HepG2 (cell line): ENCODE data around the gene XAB2. TPM values are rescaled to one million over a fixed set of nuclear protein-coding genes. Genes with fewer than 3 reads are reported as not detected.

ENCODE experiments used
- ATAC-seq: fragments of 200-7000 bp; cut with Tn5 transposase; 3 replicates; pipeline ENCODE4 v1.9.1; 2020; ENCODE audit warnings: mild to moderate bottlenecking, moderate library complexity
- BruUV-seq: library from RNA; stranded (reverse); fragments of 400-500 nt; replicated peaks from 2 replicates; lab custom pipeline; 2021; lab: Mats Ljungman, UMichigan
- CTCF ChIA-PET: fragments of 300-600 bp; formaldehyde crosslinking; extraction: SDS; loops from one replicate; lab custom pipeline; 2021; ENCODE audit warnings: low total read pairs, inconsistent platforms, low intra/inter-chr PET ratio; lab: Yijun Ruan, JAX
- POLR2A ChIA-PET: fragments of 350-600 bp; sonication (Branson Sonifier 250); formaldehyde crosslinking; loops from one replicate; lab custom pipeline; 2020; ENCODE audit warnings: antibody characterized with exemption, inconsistent platforms; lab: Yijun Ruan, JAX
- DNase-seq: peaks from one replicate; pipeline ENCODE4 v3.0.0-alpha.2; 2015; ENCODE audit warnings: low spot score
- FAIRE-seq: peaks from 3 replicates; lab custom pipeline; 2011; peaks lifted over from hg19 to GRCh38; lab: Jason Lieb, UNC
- H2AFZ ChIP-seq: one replicate; pipeline ENCODE4 v1.6.1; 2011; ENCODE audit warnings: low read length, inconsistent platforms
- H3K27ac ChIP-seq: fragments of 300-600 bp; 3 replicates; pipeline ENCODE4 v1.8.0; 2011; ENCODE audit warnings: mixed run types, mild to moderate bottlenecking, mixed read lengths, low read length, inconsistent platforms; ENCODE audit not compliant: insufficient read depth; ENCODE audit errors: extremely low read length
- H3K27me3 ChIP-seq, 2 experiments: fragments of 200-600 bp in 1 of 2; 2 replicates in 1 of 2; 3 replicates in 1 of 2; pipeline versions ENCODE4 v1.6.0 to v1.8.0; 2011; ENCODE audit warnings: low read length in 2 of 2, mild to moderate bottlenecking in 2 of 2, moderate library complexity in 2 of 2, inconsistent platforms in 1 of 2; ENCODE audit not compliant: insufficient read depth in 2 of 2, control insufficient read depth in 1 of 2
- H3K36me3 ChIP-seq, 2 experiments: fragments of 200-600 bp in 1 of 2; replicated peaks in 1 of 2; 2 replicates in 1 of 2; 3 replicates in 1 of 2; pipeline versions ENCODE4 v1.5.1 to v1.8.0; 2011; ENCODE audit warnings: low read length in 2 of 2, inconsistent platforms in 1 of 2; ENCODE audit not compliant: insufficient read depth in 2 of 2, control insufficient read depth in 1 of 2
- H3K4me1 ChIP-seq: 2 replicates; pipeline ENCODE4 v1.5.1; 2012; ENCODE audit warnings: low read length, inconsistent platforms; ENCODE audit not compliant: insufficient read depth
- H3K4me2 ChIP-seq: 2 replicates; pipeline ENCODE4 v1.6.0; 2011; ENCODE audit warnings: low read depth, low read length, inconsistent platforms
- H3K4me3 ChIP-seq, 3 experiments: fragments of 200-600 bp in 1 of 3; sonication (generic), shearing (Covaris generic) in 1 of 3; replicated peaks in 1 of 3; 2 replicates each; pipeline ENCODE4 v1.5.1; 2011 to 2016; ENCODE audit warnings: low read length in 3 of 3, inconsistent platforms in 2 of 3, low read depth in 2 of 3, mild to moderate bottlenecking in 2 of 3, control low read depth in 1 of 3, mixed read lengths in 1 of 3; ENCODE audit not compliant: insufficient read depth in 1 of 3
- H3K79me2 ChIP-seq: one replicate; pipeline ENCODE4 v1.6.1; 2011; ENCODE audit warnings: low read length, inconsistent platforms; ENCODE audit not compliant: insufficient read depth
- H3K9ac ChIP-seq: 2 replicates; pipeline ENCODE4 v1.6.0; 2011; ENCODE audit warnings: mild to moderate bottlenecking, low read depth, low read length, inconsistent platforms; ENCODE audit not compliant: insufficient read depth
- H3K9me3 ChIP-seq: 2 replicates; pipeline ENCODE4 v1.5.1; 2012; ENCODE audit warnings: mild to moderate bottlenecking, low read length
- H4K20me1 ChIP-seq: 2 replicates; pipeline ENCODE4 v1.6.0; 2011; ENCODE audit warnings: inconsistent platforms, mild to moderate bottlenecking, low read length, moderate library complexity; ENCODE audit not compliant: insufficient read depth
- FOXA3 ChIP-seq: IDR thresholded peaks from 2 replicates; pipeline ENCODE4 v1.6.1; 2016; ENCODE audit warnings: missing genetic modification reagents, missing compliant biosample characterization
- IKZF1 ChIP-seq: fragments of 450-650 bp; IDR thresholded peaks from 2 replicates; pipeline ENCODE4 v1.7.1; 2016
- NFE2L2 ChIP-seq: fragments of 150-350 bp; IDR thresholded peaks from 2 replicates; pipeline ENCODE4 v1.6.1; 2014; ENCODE audit warnings: low read length
- ZNF180 ChIP-seq: sonication (generic); formaldehyde crosslinking; IDR thresholded peaks from 2 replicates; pipeline ENCODE4 v1.4.0; 2020; ENCODE audit warnings: low read depth, missing genetic modification reagents, borderline replicate concordance
- ZNF567 ChIP-seq: sonication (generic); formaldehyde crosslinking; IDR thresholded peaks from 2 replicates; pipeline ENCODE4 v1.8.1; 2023; ENCODE audit warnings: mild to moderate bottlenecking, missing genetic modification reagents, borderline replicate concordance
- WGBS: methylation state at CpG from one replicate; pipeline ENCODE4 v1.1.6; 2017; ENCODE audit warnings: low lambda C conversion rate; 5-methylcytosine and 5-hydroxymethylcytosine counted together
- in situ Hi-C: cut with HindIII; loops from 2 replicates; pipeline ENCODE4 v1.10.0; 2017; ENCODE audit warnings: low pct_unique_long_range_greater_than_20kb; ENCODE audit not compliant: extremely low pct_ligation_motif_present
- intact Hi-C: fragments of 100-400 bp; cut with micrococcal nuclease; formaldehyde crosslinking; loops from one replicate; pipeline ENCODE4 v1.10.0; 2022; ENCODE audit not compliant: unreplicated experiment
- polyA plus RNA-seq, 8 experiments: library from polyadenylated mRNA; depleted of rRNA in 3 of 8; stranded (reverse) in 7 of 8; unstranded in 1 of 8; fragments of >200 nt; fragmentation: Illumina TruSeq in 4 of 8; extraction: Trizol in 4 of 8; gene quantifications; 2 replicates each; pipeline versions ENCODE4 v1.2.1 to v1.2.3, GENCODE V29; 2011 to 2016; ENCODE audit warnings: low read depth in 4 of 8, missing spikeins in 1 of 8, mixed read lengths in 1 of 8; ENCODE audit not compliant: insufficient read depth in 1 of 8
- total RNA-seq, 5 experiments: library from RNA; depleted of rRNA; stranded (reverse); fragments of >200 nt; fragmentation: Illumina TruSeq; extraction: Trizol; gene quantifications; 2 replicates each; pipeline ENCODE4 v1.2.3, GENCODE V29; 2016; ENCODE audit warnings: low read depth in 1 of 5
- TF ChIP-seq, protein P1 (sequence below): sonication (generic); formaldehyde crosslinking; IDR thresholded peaks from 2 replicates; pipeline ENCODE4 v1.4.0; 2020; ENCODE audit warnings: mild to moderate bottlenecking, missing genetic modification reagents
- TF ChIP-seq, protein P2 (sequence below): sonication (generic); formaldehyde crosslinking; IDR thresholded peaks from 2 replicates; pipeline ENCODE4 v1.4.0; 2020; ENCODE audit warnings: missing genetic modification reagents, mild to moderate bottlenecking, borderline replicate concordance
- TF ChIP-seq, protein P3 (sequence below): sonication (generic); formaldehyde crosslinking; conservative IDR thresholded peaks from 2 replicates; pipeline ENCODE4 v1.4.0; 2020; ENCODE audit warnings: missing genetic modification reagents
- TF ChIP-seq, protein P4 (sequence below): sonication (generic); formaldehyde crosslinking; IDR thresholded peaks from 2 replicates; pipeline ENCODE4 v1.4.0; 2020; ENCODE audit warnings: missing genetic modification reagents, borderline replicate concordance

XAB2 gene
- total and polyA plus RNA-seq, 2 of the 13 experiments (the other 11 are each of a cell fraction or from before 2014, with no cell fraction given): 6.2 to 23.9 TPM

DNA sequence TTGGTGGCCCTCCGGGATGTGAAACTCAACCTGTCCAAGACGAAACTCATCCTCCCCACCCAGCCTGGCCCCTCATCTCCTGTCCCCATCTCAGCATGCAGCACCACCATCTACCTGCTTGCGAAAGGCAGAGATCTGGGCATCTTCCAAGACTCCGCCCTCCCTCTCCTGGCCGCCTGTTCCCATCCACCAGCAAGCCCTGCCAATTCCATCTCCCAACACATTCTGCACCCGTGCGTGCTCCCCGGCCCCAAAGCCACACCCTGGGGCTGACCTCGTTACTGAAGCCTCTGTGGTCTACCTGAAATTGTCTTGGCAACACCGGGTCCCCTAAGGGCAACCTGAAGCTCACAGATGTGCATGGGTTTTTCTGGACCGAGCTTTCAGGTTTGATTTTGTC is 46.9 kb downstream of the XAB2 start:
- no peak overlapping the region for H3K4me2 ChIP-seq
- CTCF ChIA-PET: no interaction called here
- no peak overlapping the region for H3K27ac ChIP-seq
- H3K9me3 ChIP-seq: no peaks in the 10 kb centered on the region
- no TSS peak for BruUV-seq
- in situ Hi-C loops (no loop called here), intact Hi-C loops (no loop called here)
- no peaks in the 10 kb centered on the region for H3K79me2 ChIP-seq
- FAIRE-seq (no peak), DNase-seq (no peak), ATAC-seq (no peak)
- H3K4me1 ChIP-seq: no peaks in the 10 kb centered on the region
- H4K20me1 ChIP-seq: no peaks in the 10 kb centered on the region
- no peak overlapping the region for H2AFZ ChIP-seq
- H3K27me3 ChIP-seq: peaks cover 2 to 16% of the 10 kb centered on the region in 2 experiments; a peak in 2 of 5 replicates
- H3K9ac ChIP-seq: no peak overlapping the region
- POLR2A ChIA-PET: no interaction called here
- H3K4me3 ChIP-seq: no peak overlapping the region
- H3K36me3 ChIP-seq: no peaks in the 10 kb centered on the region
- WGBS: 16% methylated on average over 11 of the region's 11 CpGs
- TF ChIP-seq ZNF180 (no peak), FOXA3 (CRISPR knock-in tag) (no peak), NFE2L2 (no peak), IKZF1 (no peak), ZNF567 (CRISPR knock-in tag) (no peak)
- TF ChIP-seq, protein P1, sequence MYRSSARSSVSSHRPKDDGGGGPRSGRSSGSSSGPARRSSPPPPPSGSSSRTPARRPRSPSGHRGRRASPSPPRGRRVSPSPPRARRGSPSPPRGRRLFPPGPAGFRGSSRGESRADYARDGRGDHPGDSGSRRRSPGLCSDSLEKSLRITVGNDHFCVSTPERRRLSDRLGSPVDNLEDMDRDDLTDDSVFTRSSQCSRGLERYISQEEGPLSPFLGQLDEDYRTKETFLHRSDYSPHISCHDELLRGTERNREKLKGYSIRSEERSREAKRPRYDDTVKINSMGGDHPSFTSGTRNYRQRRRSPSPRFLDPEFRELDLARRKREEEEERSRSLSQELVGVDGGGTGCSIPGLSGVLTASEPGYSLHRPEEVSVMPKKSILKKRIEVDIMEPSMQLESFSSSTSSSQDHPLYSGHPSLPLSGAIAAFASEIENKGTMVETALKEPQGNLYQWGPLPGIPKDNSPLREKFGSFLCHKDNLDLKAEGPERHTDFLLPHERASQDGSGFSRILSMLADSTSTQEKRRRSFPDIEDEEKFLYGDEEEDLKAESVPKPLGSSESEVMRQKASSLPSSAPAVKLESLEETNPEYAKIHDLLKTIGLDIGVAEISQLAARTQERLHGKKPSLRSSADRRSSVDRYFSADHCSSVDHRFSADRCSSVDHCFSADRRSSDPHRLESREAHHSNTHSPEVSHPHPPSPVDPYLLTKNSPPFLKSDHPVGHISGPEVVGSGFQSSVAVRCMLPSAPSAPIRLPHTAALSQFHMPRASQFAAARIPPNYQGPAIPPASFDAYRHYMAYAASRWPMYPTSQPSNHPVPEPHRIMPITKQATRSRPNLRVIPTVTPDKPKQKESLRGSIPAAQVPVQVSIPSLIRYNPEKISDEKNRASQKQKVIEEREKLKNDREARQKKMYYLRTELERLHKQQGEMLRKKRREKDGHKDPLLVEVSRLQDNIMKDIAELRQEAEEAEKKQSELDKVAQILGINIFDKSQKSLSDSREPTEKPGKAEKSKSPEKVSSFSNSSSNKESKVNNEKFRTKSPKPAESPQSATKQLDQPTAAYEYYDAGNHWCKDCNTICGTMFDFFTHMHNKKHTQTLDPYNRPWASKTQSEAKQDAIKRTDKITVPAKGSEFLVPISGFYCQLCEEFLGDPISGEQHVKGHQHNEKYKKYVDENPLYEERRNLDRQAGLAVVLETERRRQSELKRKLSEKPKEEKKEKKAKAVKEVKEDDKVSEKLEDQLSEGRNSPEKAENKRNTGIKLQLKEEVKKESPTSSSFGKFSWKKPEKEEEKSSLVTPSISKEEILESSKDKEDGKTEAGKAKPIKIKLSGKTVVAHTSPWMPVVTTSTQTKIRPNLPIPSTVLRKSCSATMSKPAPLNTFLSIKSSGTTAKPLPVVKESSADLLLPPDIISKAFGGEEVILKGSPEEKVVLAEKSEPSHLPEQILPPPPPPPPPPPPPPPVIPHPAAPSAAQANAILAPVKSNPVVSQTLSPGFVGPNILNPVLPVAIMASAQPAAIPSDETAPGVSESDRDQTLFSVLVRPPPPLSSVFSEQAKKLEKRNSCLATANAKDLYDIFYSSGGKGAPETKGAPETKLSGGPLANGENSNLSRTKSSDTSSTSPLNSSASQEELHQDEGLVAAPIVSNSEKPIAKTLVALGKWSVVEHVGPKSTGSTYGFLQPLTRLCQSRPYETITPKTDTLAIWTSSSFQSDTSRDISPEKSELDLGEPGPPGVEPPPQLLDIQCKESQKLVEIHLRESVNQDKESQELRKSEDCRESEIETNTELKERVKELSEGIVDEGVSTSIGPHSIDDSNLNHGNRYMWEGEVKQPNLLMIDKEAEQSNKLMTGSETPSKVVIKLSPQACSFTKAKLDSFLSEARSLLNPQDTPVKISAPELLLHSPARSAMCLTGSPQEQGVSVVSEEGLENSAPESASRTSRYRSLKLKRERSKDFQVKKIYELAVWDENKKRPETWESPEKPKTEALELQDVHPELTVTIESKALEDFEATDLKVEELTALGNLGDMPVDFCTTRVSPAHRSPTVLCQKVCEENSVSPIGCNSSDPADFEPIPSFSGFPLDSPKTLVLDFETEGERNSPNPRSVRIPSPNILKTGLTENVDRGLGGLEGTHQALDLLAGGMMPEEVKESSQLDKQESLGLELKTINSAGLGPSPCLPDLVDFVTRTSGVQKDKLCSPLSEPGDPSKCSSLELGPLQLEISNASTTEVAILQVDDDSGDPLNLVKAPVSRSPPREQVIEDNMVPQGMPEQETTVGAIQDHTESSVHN: no peak
- TF ChIP-seq, protein P2, sequence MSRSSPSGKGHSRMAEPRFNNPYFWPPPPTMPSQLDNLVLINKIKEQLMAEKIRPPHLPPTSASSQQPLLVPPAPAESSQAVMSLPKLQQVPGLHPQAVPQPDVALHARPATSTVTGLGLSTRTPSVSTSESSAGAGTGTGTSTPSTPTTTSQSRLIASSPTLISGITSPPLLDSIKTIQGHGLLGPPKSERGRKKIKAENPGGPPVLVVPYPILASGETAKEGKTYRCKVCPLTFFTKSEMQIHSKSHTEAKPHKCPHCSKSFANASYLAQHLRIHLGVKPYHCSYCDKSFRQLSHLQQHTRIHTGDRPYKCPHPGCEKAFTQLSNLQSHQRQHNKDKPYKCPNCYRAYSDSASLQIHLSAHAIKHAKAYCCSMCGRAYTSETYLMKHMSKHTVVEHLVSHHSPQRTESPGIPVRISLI (CRISPR knock-in tag): no peak
- TF ChIP-seq, protein P3, sequence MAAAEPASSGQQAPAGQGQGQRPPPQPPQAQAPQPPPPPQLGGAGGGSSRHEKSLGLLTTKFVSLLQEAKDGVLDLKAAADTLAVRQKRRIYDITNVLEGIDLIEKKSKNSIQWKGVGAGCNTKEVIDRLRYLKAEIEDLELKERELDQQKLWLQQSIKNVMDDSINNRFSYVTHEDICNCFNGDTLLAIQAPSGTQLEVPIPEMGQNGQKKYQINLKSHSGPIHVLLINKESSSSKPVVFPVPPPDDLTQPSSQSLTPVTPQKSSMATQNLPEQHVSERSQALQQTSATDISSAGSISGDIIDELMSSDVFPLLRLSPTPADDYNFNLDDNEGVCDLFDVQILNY: no peak
- TF ChIP-seq, protein P4, sequence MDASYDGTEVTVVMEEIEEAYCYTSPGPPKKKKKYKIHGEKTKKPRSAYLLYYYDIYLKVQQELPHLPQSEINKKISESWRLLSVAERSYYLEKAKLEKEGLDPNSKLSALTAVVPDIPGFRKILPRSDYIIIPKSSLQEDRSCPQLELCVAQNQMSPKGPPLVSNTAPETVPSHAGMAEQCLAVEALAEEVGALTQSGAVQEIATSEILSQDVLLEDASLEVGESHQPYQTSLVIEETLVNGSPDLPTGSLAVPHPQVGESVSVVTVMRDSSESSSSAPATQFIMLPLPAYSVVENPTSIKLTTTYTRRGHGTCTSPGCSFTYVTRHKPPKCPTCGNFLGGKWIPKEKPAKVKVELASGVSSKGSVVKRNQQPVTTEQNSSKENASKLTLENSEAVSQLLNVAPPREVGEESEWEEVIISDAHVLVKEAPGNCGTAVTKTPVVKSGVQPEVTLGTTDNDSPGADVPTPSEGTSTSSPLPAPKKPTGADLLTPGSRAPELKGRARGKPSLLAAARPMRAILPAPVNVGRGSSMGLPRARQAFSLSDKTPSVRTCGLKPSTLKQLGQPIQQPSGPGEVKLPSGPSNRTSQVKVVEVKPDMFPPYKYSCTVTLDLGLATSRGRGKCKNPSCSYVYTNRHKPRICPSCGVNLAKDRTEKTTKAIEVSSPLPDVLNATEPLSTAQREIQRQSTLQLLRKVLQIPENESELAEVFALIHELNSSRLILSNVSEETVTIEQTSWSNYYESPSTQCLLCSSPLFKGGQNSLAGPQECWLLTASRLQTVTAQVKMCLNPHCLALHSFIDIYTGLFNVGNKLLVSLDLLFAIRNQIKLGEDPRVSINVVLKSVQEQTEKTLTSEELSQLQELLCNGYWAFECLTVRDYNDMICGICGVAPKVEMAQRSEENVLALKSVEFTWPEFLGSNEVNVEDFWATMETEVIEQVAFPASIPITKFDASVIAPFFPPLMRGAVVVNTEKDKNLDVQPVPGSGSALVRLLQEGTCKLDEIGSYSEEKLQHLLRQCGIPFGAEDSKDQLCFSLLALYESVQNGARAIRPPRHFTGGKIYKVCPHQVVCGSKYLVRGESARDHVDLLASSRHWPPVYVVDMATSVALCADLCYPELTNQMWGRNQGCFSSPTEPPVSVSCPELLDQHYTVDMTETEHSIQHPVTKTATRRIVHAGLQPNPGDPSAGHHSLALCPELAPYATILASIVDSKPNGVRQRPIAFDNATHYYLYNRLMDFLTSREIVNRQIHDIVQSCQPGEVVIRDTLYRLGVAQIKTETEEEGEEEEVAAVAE (CRISPR knock-in tag): no peak
